Stimulated activated naive CD8-positive, alpha-beta T cell treated with anti-CD3 and anti-CD28 coated beads, Interleukin-15, Interleukin-2, amounts not matched to agents 100 ng/mL and 50 ng/mL, for 24 hours (primary cell): ENCODE data around the gene PPFIBP1.
"Not testable (repeated sequence)": the region's sequence is repeated elsewhere in the genome, so short reads cannot be mapped to it uniquely, and the experiment has no call there.

Experiments used
- H3K27ac Mint-ChIP-seq: one replicate; pipeline ENCODE4 v1.8.0; 2021; ENCODE audit warnings: mild to moderate bottlenecking, mixed read lengths
- H3K27me3 Mint-ChIP-seq: one replicate; pipeline ENCODE4 v1.8.0; 2021; ENCODE audit warnings: mixed read lengths
- H3K36me3 Mint-ChIP-seq: one replicate; pipeline ENCODE4 v1.8.0; 2021; ENCODE audit warnings: low read depth, mixed read lengths
- H3K4me1 Mint-ChIP-seq: one replicate; pipeline ENCODE4 v1.8.0; 2021; ENCODE audit warnings: low read depth, mixed read lengths
- H3K4me3 Mint-ChIP-seq: one replicate; pipeline ENCODE4 v1.8.0; 2021; ENCODE audit warnings: mild to moderate bottlenecking, mixed read lengths
- H3K9me3 Mint-ChIP-seq: one replicate; pipeline ENCODE4 v1.8.0; 2021; ENCODE audit warnings: mixed read lengths

The PPFIBP1 gene

GRCh38 chr12:27580561-27581330, 56.7 kb downstream of the PPFIBP1 start:
- H3K36me3 Mint-ChIP-seq, result peaks cover 6% of the 10 kb centered on the region
- H3K27me3 Mint-ChIP-seq, result no peaks in the 10 kb centered on the region
- peaks cover 15% of the 10 kb centered on the region for H3K4me1 Mint-ChIP-seq
- H3K4me3 Mint-ChIP-seq, result no peak overlapping the region
- no peaks in the 10 kb centered on the region for H3K9me3 Mint-ChIP-seq
- no peak overlapping the region for H3K27ac Mint-ChIP-seq

GRCh38 chr12:27581331-27581671, 57.3 kb downstream of the PPFIBP1 start:
- not testable (repeated sequence) for H3K27ac Mint-ChIP-seq, H3K27me3 Mint-ChIP-seq, H3K9me3 Mint-ChIP-seq, H3K36me3 Mint-ChIP-seq, H3K4me3 Mint-ChIP-seq
- peaks cover 15% of the 10 kb centered on the region for H3K4me1 Mint-ChIP-seq

DNA sequence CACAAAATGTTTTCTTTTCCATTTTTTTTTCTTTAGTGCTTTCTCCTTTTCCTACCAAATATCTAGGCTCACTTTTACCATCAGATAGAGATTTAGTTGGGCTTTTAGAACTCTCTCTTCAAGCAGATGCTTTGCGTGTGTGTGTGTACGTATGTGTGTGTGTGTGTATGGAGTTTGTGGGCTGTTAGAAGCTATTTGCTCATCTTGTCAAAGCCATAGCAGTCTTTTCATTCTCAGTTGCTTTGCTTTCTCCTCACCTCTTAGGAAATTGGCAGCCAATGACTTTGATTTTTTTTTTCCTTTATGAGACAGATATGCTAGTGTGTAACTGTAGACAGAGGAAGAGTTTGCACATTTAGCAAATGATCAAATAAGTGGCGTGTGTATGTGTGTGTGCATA, 57.8 kb downstream of the PPFIBP1 start:
- H3K4me3 Mint-ChIP-seq, H3K36me3 Mint-ChIP-seq, H3K9me3 Mint-ChIP-seq, H3K27me3 Mint-ChIP-seq: not testable (repeated sequence)
- Mint-ChIP-seq H3K27ac (peak overlapping the region; percentile 46), H3K4me1 (peaks cover 15% of the 10 kb centered on the region)

DNA sequence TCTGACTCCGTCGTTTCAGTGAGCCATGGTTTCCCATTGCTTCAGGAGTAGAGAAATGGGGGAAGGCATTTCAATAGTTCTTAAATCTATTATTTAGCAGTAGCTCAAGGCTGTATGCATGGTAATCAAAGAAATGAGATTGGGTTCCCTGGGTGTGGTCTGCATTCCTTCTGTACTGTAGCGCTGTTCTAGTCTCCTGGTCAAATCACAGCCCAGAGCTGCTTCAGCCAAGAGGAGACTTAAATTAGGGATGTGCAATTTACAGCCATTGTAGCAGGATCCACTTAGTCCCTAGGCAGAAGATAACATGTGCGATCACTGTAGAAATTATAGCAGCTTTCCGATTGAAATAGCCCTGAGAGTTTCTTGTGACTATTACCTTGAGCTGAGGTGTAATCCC, 58.4 kb downstream of the PPFIBP1 start:
- not testable (repeated sequence) for H3K27me3 Mint-ChIP-seq, H3K9me3 Mint-ChIP-seq, H3K4me3 Mint-ChIP-seq, H3K36me3 Mint-ChIP-seq, H3K27ac Mint-ChIP-seq
- peaks cover 16% of the 10 kb centered on the region for H3K4me1 Mint-ChIP-seq

- no peak overlapping the region for H3K4me3 Mint-ChIP-seq
- no peaks in the 10 kb centered on the region for H3K9me3 Mint-ChIP-seq
- H3K36me3 Mint-ChIP-seq, result peaks cover 6% of the 10 kb centered on the region
- no peaks in the 10 kb centered on the region for H3K27me3 Mint-ChIP-seq
- peaks cover 23% of the 10 kb centered on the region for H3K4me1 Mint-ChIP-seq
- H3K27ac Mint-ChIP-seq, result no peak overlapping the region
These were observed 59.2 kb downstream of the PPFIBP1 start for GRCh38 chr12:27583057-27583797.

GRCh38 chr12:27583981-27584380, 60.0 kb downstream of the PPFIBP1 start:
- Mint-ChIP-seq H3K9me3 (no peaks in the 10 kb centered on the region), H3K4me3 (no peak overlapping the region), H3K27ac (no peak overlapping the region), H3K27me3 (no peaks in the 10 kb centered on the region), H3K36me3 (peaks cover 6% of the 10 kb centered on the region), H3K4me1 (peaks cover 30% of the 10 kb centered on the region)

GRCh38 chr12:27585739-27586265, 61.8 kb downstream of the PPFIBP1 start:
- Mint-ChIP-seq H3K9me3 (no peaks in the 10 kb centered on the region), H3K36me3 (peaks cover 6% of the 10 kb centered on the region), H3K27me3 (no peaks in the 10 kb centered on the region), H3K4me1 (peaks cover 30% of the 10 kb centered on the region), H3K4me3 (no peak overlapping the region), H3K27ac (no peak overlapping the region)

DNA sequence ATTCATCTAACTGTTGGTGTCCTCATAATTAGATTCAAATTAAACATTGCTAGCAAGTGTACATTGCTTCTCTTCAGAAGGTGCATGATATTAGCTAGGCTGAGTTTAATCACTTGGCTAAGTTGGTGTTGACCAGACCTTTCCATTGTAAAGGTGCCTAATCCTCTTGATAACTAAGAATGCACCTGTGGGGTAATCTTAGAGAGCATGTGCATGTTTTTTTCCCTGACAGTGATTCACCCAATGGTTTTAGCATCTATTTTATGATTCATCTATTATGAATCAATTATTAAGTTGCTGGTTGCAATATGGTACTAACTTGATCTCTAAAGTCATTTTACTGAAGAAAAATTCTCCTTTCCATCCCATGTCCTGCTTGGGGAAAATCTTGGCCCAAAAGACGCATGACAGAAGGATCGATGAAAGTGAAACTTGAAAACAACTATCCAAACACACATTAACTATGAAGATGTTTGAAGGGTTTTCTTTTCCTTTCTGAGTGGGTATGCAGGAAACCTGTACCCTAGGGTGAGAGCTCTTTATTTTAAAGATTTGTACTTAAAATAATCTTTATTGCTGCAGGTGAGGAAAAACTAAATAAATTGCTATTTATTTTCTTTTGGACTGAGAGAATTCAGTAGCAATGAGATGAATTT, 64.2 kb downstream of the PPFIBP1 start:
- H3K4me1 Mint-ChIP-seq, result peaks cover 15% of the 10 kb centered on the region
- H3K9me3 Mint-ChIP-seq, H3K27me3 Mint-ChIP-seq, H3K36me3 Mint-ChIP-seq: not testable (repeated sequence)
- peak overlapping the region; percentile 28 for H3K27ac Mint-ChIP-seq
- peak overlapping the region; percentile 73 for H3K4me3 Mint-ChIP-seq

DNA sequence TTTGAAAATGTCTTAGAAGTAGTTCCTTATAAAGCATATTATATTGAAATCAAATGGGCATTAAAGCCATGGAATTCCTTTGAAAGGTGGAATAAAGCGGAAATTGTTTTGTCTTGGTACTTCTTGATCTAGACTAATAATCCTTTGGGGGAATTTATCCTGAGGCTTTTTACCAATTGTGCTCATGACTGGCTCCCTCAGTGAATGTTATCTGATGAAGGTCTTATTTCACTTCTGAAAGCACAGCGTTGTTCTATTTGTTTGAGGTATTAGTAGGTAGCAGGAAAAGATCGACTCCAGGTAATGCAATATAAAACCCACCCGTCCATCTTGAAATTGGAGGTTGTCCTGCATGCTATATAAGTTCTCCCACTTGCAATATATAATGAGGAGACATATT, 64.8 kb downstream of the PPFIBP1 start:
- Mint-ChIP-seq H3K27me3 (no peaks in the 10 kb centered on the region), H3K9me3 (no peaks in the 10 kb centered on the region), H3K4me3 (no peak overlapping the region), H3K36me3 (peaks cover 4% of the 10 kb centered on the region), H3K4me1 (peaks cover 15% of the 10 kb centered on the region), H3K27ac (no peak overlapping the region)

DNA sequence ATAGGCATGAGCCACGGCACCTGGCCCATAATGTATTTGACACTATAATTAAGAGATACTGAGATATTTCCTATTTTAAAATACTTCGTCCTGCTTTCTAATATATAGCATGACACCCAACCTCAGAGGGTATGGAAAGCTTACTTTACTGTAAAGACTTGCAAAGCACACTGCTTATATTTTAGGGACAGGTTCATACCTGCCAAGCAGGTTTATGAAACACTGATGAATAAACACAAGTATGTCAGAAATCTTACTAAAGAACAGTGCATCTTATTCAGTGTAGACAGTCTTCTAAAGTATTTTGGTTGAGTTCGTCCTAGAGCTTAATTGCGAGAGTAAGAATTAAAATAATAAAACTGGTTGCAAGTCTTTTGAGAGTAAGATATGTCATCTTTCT, 65.4 kb downstream of the PPFIBP1 start:
- H3K36me3 Mint-ChIP-seq, result no peaks in the 10 kb centered on the region
- no peak overlapping the region for H3K27ac Mint-ChIP-seq
- H3K4me1 Mint-ChIP-seq, result peaks cover 15% of the 10 kb centered on the region
- no peaks in the 10 kb centered on the region for H3K27me3 Mint-ChIP-seq
- no peaks in the 10 kb centered on the region for H3K9me3 Mint-ChIP-seq
- H3K4me3 Mint-ChIP-seq, result no peak overlapping the region

- not testable (repeated sequence) for H3K36me3 Mint-ChIP-seq, H3K4me3 Mint-ChIP-seq, H3K9me3 Mint-ChIP-seq, H3K27ac Mint-ChIP-seq, H3K27me3 Mint-ChIP-seq
- peaks cover 15% of the 10 kb centered on the region for H3K4me1 Mint-ChIP-seq
These were observed 67.7 kb downstream of the PPFIBP1 start for GRCh38 chr12:27591698-27592097.

GRCh38 chr12:27592548-27592947, 68.5 kb downstream of the PPFIBP1 start:
- Mint-ChIP-seq H3K36me3 (peaks cover 3% of the 10 kb centered on the region), H3K4me1 (peaks cover 14% of the 10 kb centered on the region), H3K4me3 (no peak overlapping the region), H3K27ac (no peak overlapping the region), H3K9me3 (peaks cover 4% of the 10 kb centered on the region), H3K27me3 (no peaks in the 10 kb centered on the region)

DNA sequence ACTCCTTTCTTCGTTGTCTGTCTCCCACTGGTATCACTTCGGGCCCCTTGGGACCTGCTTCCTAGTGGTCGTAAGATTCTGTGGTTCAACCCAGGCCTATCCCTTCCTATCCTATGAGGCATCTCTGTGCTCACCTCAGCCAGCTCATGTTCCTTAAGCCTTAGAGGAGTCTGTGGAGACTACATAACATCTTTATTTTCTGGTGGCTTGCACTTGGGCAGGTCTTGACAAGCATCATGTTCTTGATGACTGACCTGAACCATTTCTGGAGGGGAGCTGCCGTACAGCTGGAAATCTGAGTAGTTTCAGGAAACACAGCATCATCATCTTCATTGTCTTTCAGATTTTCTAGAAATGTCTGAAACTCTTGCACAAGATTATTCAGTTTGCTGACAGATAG, 69.3 kb downstream of the PPFIBP1 start:
- Mint-ChIP-seq H3K4me1 (peaks cover 7% of the 10 kb centered on the region), H3K36me3 (peaks cover 8% of the 10 kb centered on the region), H3K4me3 (no peak overlapping the region), H3K27me3 (no peaks in the 10 kb centered on the region), H3K9me3 (peaks cover 7% of the 10 kb centered on the region), H3K27ac (no peak overlapping the region)

DNA sequence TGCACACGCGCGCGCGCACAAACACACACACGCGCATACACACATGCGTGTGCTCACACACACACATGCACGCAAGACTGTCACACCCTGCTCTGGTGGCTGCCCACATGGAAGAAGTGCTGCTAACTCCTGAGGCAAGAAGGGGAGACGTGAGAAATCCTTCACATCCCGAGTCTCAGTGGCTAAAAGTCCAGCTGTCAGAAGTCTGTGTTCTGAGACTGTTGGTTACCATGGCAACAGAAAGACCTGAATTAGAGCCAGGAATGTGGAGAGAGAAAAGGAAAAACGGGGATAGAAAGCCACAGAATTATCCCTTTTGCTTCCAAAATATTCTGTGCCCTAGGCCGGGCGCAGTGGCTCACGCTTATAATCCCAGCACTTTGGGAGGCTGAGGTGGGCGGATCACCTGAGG, 71.2 kb downstream of the PPFIBP1 start:
- H3K27ac Mint-ChIP-seq, result no peak overlapping the region
- H3K4me3 Mint-ChIP-seq, result no peak overlapping the region
- no peaks in the 10 kb centered on the region for H3K4me1 Mint-ChIP-seq
- peaks cover 8% of the 10 kb centered on the region for H3K36me3 Mint-ChIP-seq
- H3K27me3 Mint-ChIP-seq, result no peaks in the 10 kb centered on the region
- peaks cover 8% of the 10 kb centered on the region for H3K9me3 Mint-ChIP-seq

GRCh38 chr12:27598866-27599265, 74.9 kb downstream of the PPFIBP1 start:
- not testable (repeated sequence) for H3K4me3 Mint-ChIP-seq, H3K27me3 Mint-ChIP-seq, H3K27ac Mint-ChIP-seq, H3K36me3 Mint-ChIP-seq, H3K4me1 Mint-ChIP-seq
- peaks cover 12% of the 10 kb centered on the region for H3K9me3 Mint-ChIP-seq
